Left renal pelvis (tissue), 4 donors: ENCODE results near the gene PRKCZ. TPM values are rescaled to one million over a fixed set of nuclear protein-coding genes. Genes with fewer than 3 reads are reported as not detected.

ENCODE experiments used
- DNase-seq, 4 donors: peaks; one replicate each; pipeline ENCODE4 v3.0.0-alpha.2; 2013; ENCODE audit warnings: low read depth in 4 of 4, low spot score in 3 of 4
- polyA plus RNA-seq, 4 donors: library from polyadenylated mRNA; unstranded; fragments of 120-200 nt; gene quantifications; one replicate each; pipeline ENCODE4 v1.2.1, GENCODE V29; 2013; ENCODE audit not compliant: insufficient read length in 4 of 4

Gene PRKCZ
- polyA plus RNA-seq, 4 donors: 7.2 to 35.9 (median 32.7) TPM

- no peak for DNase-seq
These were observed 150.9 kb downstream of the PRKCZ start for GRCh38 chr1:2201062-2201461.

GRCh38 chr1:2202008-2202575 lies 151.9 kb downstream of the PRKCZ start:
- no peak for DNase-seq

- no peak for DNase-seq
These were observed 152.8 kb downstream of the PRKCZ start for GRCh38 chr1:2202843-2203601.

- no peak for DNase-seq
These were observed 153.6 kb downstream of the PRKCZ start for GRCh38 chr1:2203671-2204414.

DNA sequence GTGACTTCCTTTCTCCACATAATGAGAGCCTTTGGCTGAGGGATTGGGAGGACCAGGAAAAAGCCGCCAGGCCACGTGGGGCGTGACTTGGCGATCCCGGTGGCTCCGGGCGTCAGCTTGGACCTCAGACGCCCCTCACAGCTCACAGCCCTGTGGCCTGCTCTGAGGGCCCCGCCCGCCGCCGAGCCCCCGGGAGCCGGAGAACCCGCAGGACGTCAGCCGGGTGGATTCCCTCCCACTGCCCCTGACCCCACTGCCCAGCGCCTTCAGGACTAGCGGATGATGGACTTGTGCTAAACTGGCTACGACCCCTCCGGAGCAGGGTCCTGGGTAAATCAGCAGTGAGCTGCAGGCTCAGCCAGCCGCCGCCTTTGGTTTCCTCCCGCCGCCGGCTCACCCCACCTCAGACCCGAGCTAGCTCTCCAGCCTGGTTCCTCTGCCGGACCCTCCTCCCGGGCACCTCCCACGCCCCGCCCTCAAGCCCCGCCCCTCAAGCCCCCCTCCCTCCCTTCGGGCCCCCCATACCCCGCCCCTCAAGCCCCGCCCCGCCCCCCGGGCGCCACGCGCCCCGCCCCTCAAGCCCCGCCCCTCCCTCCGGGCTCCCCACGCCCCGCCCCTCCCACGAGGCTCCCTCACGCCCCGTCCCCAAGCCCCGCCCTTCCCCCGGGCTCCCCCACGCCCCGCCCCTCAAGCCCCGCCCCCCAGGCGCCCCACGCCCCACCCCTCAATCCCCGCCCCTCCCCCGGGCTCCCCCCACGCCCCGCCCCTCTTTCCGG lies 154.4 kb downstream of the PRKCZ start:
- DNase-seq: no peak

DNA sequence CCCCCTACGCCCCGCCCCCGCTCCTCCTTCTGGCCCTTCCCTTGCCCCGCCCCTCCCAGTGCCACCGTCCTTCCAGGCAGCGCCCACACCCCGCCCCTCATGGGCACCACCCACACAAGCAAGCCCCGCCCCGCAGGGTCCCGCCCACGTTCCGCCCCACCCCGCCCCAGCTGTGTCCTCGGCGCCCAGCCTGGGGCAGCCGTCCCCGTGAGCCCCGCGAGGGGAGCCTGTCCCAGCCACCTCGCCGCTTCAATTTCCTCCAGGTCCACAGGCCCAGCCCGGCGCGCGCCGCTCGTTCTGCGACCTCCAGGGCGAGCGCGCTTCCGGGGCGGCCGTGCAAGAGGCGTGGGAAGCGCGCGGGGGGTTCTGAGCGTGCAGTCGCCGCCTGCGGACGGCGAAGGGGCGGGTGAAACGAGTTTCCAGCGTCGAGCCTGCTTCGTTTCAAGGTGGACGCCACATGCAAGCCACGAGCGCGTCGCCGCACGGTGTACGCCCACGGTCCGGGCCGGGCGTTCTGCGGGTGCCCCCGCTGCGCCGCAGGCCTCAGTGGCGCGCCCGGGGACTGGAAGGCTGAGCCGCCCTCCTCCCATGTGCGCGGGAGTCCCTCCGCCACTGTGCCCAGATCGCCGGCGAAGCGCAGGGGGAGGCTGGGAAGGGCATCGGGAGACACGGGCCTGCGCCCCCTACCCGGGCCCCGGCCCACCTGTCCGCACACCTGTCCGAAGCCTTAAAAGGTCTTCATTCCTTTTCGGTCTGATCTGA lies 155.2 kb downstream of the PRKCZ start:
- DNase-seq: peak in 1 of 4 donors; percentile 85

DNA sequence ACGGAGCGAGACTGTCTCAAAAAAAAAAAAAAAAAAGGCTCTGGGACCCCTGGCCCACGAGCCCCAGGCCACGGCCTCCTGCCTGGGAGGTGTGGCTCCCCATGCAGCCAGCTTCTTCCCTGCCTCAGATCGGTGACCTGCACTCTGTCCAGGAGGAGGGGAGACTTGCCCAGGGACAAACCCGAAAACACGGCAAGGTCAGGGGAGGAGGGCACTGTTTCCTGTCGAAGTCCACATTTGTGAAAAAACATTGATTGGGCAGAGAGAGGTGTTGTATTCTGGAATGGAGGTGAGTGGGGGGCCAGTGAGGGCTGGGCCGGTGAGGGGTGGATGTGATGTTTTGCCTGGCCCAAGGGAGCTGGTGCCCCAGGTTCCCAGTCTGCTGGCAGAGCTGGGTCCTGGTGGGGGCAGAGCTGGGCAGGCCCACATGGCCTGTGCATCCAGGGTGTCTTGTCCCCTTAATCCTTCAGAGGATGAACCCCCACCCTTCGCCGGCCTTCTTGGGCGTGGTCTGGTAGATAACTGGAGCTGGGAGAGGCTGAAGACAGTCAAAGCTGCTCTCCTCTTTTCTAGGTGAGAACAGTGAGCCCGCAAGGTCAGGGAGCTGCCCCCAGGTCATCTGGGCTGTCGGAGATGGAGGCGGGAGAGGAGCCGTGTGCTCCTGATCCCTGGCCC lies 156.7 kb downstream of the PRKCZ start:
- no peak for DNase-seq

- DNase-seq: no peak
These were observed 158.4 kb downstream of the PRKCZ start for GRCh38 chr1:2208309-2209239.

GRCh38 chr1:2209400-2210083 lies 159.3 kb downstream of the PRKCZ start:
- DNase-seq: no peak

GRCh38 chr1:2210084-2210653 lies 160.0 kb downstream of the PRKCZ start:
- no peak for DNase-seq

DNA sequence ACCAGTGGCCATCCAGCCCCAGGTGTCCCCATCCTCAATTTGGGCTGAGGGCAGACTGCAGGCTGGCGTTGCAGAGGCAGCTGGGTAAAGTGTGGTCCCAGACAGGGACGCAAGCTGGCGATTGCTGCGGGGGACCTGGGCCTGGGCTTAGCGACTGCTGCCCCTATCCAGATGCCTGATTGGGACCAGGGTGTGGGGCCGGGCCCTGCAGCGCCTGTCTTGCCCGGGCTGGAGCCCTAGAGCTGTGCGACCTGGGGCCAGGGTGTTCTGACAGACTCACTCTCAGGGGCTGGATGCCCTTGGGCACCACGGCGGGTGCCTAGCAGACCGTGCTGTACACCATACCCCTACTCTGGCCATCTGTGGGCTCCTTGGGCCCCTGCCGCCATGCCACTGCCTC lies 160.6 kb downstream of the PRKCZ start:
- no peak for DNase-seq

GRCh38 chr1:2212274-2212531 lies 162.0 kb downstream of the PRKCZ start:
- no peak for DNase-seq

DNA sequence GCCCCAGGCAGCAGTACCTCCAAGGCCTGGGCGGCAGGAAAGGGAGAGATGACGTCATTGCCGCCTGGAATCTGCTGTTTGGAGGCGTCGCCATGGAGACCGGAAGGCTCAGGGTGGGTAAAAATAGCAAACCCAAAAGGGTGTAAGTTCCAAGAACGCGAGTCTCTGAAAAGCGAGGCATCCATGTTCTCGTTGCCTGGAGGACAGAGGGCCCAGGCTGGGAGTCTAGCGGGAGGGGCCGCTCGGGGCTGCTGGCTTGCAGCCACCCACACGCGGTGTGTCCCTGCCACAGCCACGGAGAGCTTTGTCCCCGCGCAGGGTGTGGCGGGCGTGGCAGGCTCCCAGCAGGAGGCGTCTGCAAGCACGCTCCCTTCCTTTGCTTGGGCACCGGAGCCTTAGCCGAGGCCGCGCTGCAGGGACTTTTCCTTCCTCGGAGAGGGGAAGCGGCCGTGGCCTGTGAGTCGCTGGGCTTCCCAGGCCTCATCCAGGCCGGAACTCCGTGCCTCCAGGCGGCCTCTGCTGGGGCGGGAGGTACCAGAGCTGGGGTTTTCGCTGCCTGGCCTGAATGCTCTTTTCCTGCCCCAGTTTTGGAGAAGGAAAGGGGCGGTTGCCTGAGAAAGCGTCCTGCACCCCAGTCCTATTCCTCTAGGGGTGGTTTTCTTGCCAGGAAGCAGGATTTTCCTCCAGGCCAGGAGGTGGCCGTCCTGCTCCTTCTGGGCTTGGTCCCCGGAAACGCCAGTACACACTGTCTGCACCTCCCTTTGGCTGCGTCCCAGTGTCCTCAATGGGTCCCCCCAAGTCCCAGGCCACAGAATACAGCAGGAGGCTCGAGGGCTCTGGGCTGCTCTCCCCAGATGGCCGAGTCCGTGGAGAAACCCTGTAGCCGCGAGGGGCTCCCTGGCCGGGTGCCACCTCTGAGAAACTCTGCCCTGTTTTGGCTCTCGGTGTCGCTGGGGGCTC lies 162.6 kb downstream of the PRKCZ start:
- DNase-seq: peak in 3 of 4 donors; percentile 81 to 92 (median 91)

DNA sequence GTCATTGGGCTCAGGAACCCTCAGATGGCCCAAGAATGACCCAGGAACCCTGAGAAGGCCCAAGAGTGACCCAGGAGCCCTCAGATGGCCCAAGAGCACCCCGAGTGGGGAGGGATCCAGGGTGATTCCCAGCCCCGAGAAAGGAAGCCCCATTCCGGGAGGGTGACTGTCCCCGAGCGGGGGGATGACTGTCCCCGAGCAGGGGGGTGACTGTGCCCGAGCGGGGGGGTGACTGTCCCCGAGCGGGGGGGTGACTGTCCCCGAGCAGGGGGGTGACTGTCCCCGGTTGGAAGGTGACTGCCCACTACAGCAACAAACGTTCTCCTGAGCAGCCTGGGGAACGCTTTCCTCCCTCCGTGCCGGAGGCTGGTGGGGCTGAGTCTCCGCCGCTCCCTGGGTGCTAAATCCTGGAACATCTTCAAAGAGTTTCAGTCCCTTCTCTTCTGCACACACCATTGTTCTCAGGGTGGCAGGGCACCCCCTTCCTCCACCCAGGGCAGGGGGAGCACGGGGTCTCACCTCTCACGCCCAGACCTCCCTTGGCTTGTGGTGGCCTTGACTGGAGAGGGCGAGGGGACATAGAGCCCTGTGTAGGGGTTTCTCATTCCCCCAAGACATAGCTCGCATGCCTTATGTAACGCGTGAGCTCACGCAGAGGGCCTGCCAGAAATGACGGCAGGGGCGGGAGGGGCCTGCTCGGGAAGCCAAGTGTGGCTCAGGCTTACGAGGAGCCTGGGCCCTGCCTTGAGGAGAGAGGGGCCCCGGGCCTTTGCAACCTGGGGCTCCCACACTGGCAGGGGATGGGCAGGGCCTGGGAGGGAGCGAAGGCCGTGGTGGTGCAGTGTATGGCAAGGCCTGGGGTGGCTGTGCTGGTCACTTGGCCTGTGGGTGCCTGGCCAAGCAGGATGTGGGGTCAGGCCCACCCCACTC lies 163.6 kb downstream of the PRKCZ start:
- DNase-seq: no peak

DNA sequence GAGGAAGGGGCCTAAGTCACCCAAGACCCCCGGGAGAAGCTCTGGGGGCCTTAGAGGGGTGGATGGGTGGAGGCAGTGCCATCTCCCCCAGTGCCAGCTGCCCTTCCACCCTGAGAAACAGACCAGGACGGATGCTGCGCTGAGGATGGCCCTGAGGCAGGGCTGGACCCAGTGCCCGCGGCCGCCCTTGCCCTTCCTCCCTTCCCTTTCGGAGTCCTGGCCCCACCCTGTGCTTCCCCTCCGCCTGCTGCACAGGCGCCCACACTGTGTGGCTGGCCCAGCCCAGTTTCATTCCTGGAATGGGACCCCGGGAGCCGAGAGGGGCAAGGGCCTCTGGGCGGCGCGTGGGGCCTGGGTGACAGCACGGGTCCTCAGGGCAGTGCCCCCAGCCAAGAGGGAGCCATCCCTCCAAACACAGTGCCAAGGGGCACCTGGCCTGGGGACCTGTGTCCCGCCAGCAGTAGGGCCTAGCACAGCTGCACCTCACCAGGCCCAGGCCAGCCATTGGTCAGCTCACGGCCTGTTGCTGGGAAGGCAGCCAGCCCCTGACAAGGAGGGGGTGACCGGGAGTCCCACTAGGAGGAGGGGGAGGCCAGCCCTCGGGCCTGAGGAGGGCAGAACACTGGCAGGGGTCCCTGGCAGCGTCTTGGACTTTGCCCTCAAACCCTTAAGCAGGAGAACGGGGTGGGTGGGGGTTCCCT lies 164.5 kb downstream of the PRKCZ start:
- no peak for DNase-seq
